Lung (tissue), 12 donors: ENCODE measurements around the gene VASN. TPM values are rescaled to one million over a fixed set of nuclear protein-coding genes. Genes with fewer than 3 reads are reported as not detected.

ENCODE experiments used
- ATAC-seq: fragments of 200-7000 bp; cut with Tn5 transposase; one replicate; pipeline ENCODE4 v1.9.1; 2020; ENCODE audit warnings: moderate number of reproducible peaks; ENCODE audit not compliant: insufficient read depth, low FRiP score
- DNase-seq, 3 donors: peaks; one replicate each; pipeline ENCODE4 v3.0.0-alpha.2; 2013 to 2017
- H3K27ac ChIP-seq, 2 donors: one replicate each; pipeline ENCODE4 v1.5.1; 2013; ENCODE audit warnings: mild to moderate bottlenecking in 2 of 2, moderate library complexity in 2 of 2, control low read depth in 1 of 2, inconsistent platforms in 1 of 2, low read depth in 1 of 2, low read length in 1 of 2
- H3K27me3 ChIP-seq, 3 donors: one replicate each; pipeline ENCODE4 v1.5.1; 2013; ENCODE audit warnings: low read length in 2 of 3; ENCODE audit not compliant: control insufficient read depth in 3 of 3, insufficient read depth in 3 of 3
- H3K36me3 ChIP-seq, 4 donors: one replicate each; pipeline ENCODE4 v1.5.1; 2013; ENCODE audit warnings: low read length in 4 of 4, mild to moderate bottlenecking in 1 of 4, moderate library complexity in 1 of 4; ENCODE audit not compliant: control insufficient read depth in 4 of 4, insufficient read depth in 4 of 4
- H3K4me1 ChIP-seq, 5 donors: one replicate each; pipeline ENCODE4 v1.5.1; 2013; ENCODE audit warnings: low read length in 5 of 5, mild to moderate bottlenecking in 2 of 5, moderate library complexity in 1 of 5; ENCODE audit not compliant: control insufficient read depth in 5 of 5, insufficient read depth in 5 of 5
- H3K4me3 ChIP-seq: one replicate; pipeline ENCODE4 v1.5.1; 2013; ENCODE audit warnings: mild to moderate bottlenecking, control low read depth, moderate library complexity
- H3K9ac ChIP-seq, 2 donors: one replicate each; pipeline ENCODE4 v1.5.1; 2013; ENCODE audit warnings: low read length in 2 of 2, control low read depth in 1 of 2; ENCODE audit not compliant: insufficient read depth in 1 of 2
- H3K9me3 ChIP-seq, 4 donors: one replicate each; pipeline ENCODE4 v1.5.1; 2013; ENCODE audit warnings: low read length in 3 of 4, mild to moderate bottlenecking in 1 of 4, moderate library complexity in 1 of 4; ENCODE audit not compliant: control insufficient read depth in 4 of 4, insufficient read depth in 3 of 4
- CTCF ChIP-seq: IDR thresholded peaks from 2 replicates; pipeline ENCODE4 v1.5.1; 2012; ENCODE audit warnings: mild to moderate bottlenecking; ENCODE audit errors: control extremely low read depth, extremely low read depth
- WGBS, 2 donors: extraction: QIAGEN DNeasy Blood & Tissue Kit; methylation state at CpG; one replicate each; pipeline ENCODE4 v1.1.7; 2013; 5-methylcytosine and 5-hydroxymethylcytosine counted together
- polyA plus RNA-seq, 2 donors: library from polyadenylated mRNA; stranded (reverse); fragments of 200-250 nt; gene quantifications; one replicate each; pipeline ENCODE4 v1.2.1, GENCODE V29; 2013
- total RNA-seq, 2 donors: library from RNA; depleted of rRNA in 1 of 2; stranded (reverse); fragments of >200 nt in 1 of 2; gene quantifications; one replicate each; pipeline ENCODE4 v1.2.1, GENCODE V29; 2014 to 2021
- donor health status: control.
- donor health status: control.
- donor health status: Bipolar disorder and iron deficiency.
- donor health status: healthy.
- donor health status: DM: yes; HTN: yes; CAD: no.

The VASN gene
- total and polyA plus RNA-seq, 4 donors = 18.8 to 42.9 (median 31.3) TPM

DNA sequence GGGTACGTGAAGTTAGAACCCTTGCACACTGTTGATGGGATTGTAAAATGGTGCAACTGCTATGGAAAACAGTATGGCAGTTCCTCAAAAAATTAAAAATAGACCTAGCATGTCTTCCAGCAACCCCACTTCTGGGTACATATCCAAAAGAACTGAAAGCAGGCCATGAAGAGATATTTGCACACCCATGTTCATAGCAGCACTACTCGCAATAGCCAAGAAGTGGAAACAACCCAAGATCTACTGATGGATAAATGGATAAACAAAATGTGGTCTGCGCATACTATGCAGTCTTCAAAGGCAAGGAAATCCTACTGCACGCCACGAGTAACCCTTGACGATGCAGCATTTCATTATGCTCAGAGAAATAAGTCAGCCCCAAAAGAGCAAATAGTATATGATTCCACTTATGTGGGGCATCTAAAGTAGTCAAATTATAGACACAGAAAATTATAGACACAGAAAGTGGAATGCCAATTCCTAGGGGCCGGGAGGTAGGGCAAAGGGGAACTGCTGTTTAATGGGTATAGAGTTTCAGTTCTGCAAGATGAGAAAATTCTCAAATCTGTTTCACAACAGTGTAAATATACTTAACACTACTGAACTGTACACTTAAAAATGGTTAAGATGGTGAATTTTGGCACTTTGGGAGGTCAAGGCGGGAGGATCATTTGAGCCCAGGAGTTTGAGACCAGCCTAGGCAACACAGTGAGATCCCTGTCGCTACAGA lies 27.5 kb downstream of the VASN start:
- no peaks in the 10 kb centered on the region for H3K9me3 ChIP-seq
- TF ChIP-seq CTCF = no peak
- DNase-seq (no peak), ATAC-seq (no peak)
- H3K36me3 ChIP-seq = peaks cover 0 to 29% (median 3%) of the 10 kb centered on the region in 4 donors
- peaks cover 0 to 4% (median 0%) of the 10 kb centered on the region in 5 donors for H3K4me1 ChIP-seq
- H3K27me3 ChIP-seq = no peaks in the 10 kb centered on the region
- 76 to 84% methylated on average over 9 of the region's 9 CpGs for WGBS, 2 donors
- H3K27ac ChIP-seq = no peak overlapping the region
- H3K4me3 ChIP-seq = no peak overlapping the region
- no peak overlapping the region for H3K9ac ChIP-seq

DNA sequence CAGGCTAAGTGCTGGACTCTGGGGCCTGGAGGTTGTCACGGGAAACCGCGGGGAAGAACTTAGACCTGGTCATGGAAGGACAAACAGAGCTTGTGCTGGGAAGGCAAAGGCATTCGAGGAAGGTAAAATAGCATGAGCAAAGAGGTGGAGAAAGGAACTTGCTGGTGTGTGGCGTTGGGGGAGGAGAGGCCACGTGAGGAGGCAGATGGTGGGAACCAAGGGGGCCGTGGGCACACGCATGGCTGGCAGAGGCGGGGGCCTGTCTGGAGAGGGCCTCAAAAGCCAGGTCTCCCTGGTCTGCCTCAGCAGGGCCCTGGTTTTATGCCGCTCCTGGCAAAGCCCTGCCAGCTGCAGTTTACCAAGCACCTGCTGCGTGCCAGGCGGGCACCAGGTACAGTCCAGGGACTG lies 29.4 kb downstream of the VASN start:
- DNase-seq = no peak
- no peak for ATAC-seq
- WGBS, 2 donors = 98% methylated on average over 12 of the region's 12 CpGs

DNA sequence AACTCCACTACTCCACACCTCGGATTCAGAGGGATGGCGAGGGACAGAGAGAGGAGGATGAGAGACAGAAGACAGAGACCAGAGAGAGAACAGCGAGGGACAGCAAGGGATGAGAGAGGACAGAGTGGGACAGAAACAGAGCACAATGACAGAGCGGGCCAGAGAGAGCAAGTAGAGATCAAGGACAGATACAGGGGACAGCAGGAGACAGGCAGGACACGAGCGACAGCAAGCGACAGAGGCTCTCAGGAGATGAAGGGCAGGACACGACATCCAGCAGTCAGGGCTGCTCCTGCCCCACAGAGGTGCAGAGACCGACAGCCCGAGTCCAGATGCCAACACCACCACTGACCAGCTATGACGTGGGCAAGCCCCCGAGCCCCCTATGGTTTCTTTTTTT lies 29.9 kb downstream of the VASN start:
- H3K4me1 ChIP-seq = peaks cover 0 to 4% (median 0%) of the 10 kb centered on the region in 5 donors
- WGBS, 2 donors = 97 to 99% methylated on average over 12 of the region's 12 CpGs
- H3K4me3 ChIP-seq = no peak overlapping the region
- no peak for TF ChIP-seq CTCF
- peaks cover 0 to 33% (median 5%) of the 10 kb centered on the region in 4 donors for H3K36me3 ChIP-seq
- no peaks in the 10 kb centered on the region for H3K9me3 ChIP-seq
- no peaks in the 10 kb centered on the region for H3K27me3 ChIP-seq
- ATAC-seq (no peak), DNase-seq (no peak)
- H3K27ac ChIP-seq = no peak overlapping the region
- no peak overlapping the region for H3K9ac ChIP-seq

More for the DNA sequence above, 29.4 kb downstream of the VASN start:
- Histone ChIP-seq H3K9ac (no peak overlapping the region), H3K36me3 (peaks cover 0 to 31% (median 3%) of the 10 kb centered on the region in 4 donors), H3K27ac (no peak overlapping the region), H3K27me3 (no peaks in the 10 kb centered on the region), H3K4me1 (peaks cover 0 to 4% (median 0%) of the 10 kb centered on the region in 5 donors), H3K9me3 (no peaks in the 10 kb centered on the region), H3K4me3 (no peak overlapping the region)
- TF ChIP-seq CTCF = no peak
